Large intestine (tissue), 3 donors: ENCODE measurements around the gene NUDT7. TPM values are rescaled to one million over a fixed set of nuclear protein-coding genes. Genes with fewer than 3 reads are reported as not detected.
A peak's percentile ranks its signal among the peaks of the same experiment; 100 is the strongest.

ENCODE experiments used
- DNase-seq, 2 donors: peaks; one replicate each; pipeline versions ENCODE4 v3.0.0 to v3.0.0-alpha.2; 2013
- H3K27ac ChIP-seq: one replicate; pipeline ENCODE4 v1.5.1; 2013; ENCODE audit warnings: low read length
- H3K27me3 ChIP-seq: 2 replicates; pipeline ENCODE4 v1.6.1; 2013; ENCODE audit warnings: low read length; ENCODE audit not compliant: control insufficient read depth, insufficient read depth
- H3K36me3 ChIP-seq: 2 replicates; pipeline ENCODE4 v1.6.1; 2013; ENCODE audit warnings: low read length; ENCODE audit not compliant: control insufficient read depth, insufficient read depth
- H3K4me1 ChIP-seq: one replicate; pipeline ENCODE4 v1.6.1; 2013; ENCODE audit warnings: low read length; ENCODE audit not compliant: control insufficient read depth, insufficient read depth
- H3K4me3 ChIP-seq: one replicate; pipeline ENCODE4 v1.5.1; 2013; ENCODE audit warnings: low read length
- H3K9me3 ChIP-seq: one replicate; pipeline ENCODE4 v1.6.1; 2013; ENCODE audit warnings: mild to moderate bottlenecking, low read depth, low read length, moderate library complexity; ENCODE audit not compliant: control insufficient read depth
- WGBS: methylation state at CpG from one replicate; pipeline ENCODE4 v1.1.5; 2013; ENCODE audit warnings: low lambda C conversion rate; ENCODE audit not compliant: insufficient coverage; 5-methylcytosine and 5-hydroxymethylcytosine counted together
- polyA plus RNA-seq: library from polyadenylated mRNA; unstranded; fragments of 120-200 nt; gene quantifications from one replicate; pipeline ENCODE4 v1.2.1, GENCODE V29; 2013

NUDT7 gene
- polyA plus RNA-seq, 1 donor, result 14.2 TPM

DNA sequence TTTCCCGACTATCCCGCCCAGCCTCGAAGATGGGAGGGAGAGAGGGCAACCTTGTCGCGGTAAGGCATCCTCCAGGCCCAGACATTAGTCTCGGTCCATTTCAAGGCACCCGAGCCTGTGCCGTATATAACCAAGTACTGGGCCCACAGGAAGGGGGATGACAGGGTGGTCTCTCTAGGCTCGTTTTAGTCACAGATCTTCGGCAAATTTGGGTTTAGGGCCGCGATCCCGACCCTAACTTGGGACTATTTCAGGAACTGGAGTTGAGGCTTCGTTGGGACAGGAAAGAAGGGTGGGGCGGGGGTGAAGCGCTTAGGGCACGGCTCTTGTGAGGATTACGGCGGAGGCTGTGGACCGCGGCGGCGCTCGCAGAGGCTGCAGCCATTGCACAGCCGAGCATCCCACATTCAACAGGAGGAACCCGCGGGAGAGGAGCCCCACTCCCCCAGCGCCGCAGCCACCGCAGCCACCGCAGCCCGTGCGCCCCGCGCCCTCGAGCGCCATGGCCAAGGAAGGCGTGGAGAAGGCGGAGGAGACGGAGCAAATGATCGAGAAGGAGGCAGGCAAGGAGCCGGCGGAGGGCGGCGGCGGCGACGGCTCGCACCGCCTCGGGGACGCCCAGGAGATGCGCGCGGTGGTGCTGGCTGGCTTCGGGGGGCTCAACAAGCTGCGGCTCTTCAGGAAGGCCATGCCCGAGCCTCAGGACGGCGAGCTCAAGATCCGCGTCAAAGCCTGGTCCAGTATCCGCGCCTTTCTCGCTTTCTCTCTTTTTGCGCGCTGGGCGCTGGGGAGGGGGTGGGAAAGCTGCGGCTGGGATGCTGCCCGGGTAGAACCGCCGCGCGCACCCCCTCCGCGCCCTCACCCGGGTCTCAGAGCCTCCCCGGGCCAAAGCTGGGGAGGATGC lies 66.1 kb downstream of the NUDT7 start, which contains the start of gene VAT1L:
TSS of gene VAT1L (plus strand) at position 384 of the 904 bp plus-strand sequence. CDS start at position 503, 119 bp downstream.
- Histone ChIP-seq H3K4me3 (peak within 1 kb of the TSS; percentile 37), H3K9me3 (peaks cover 3% of the 10 kb centered on the region), H3K36me3 (no peaks in the 10 kb centered on the region), H3K27me3 (peaks cover 56% of the 10 kb centered on the region), H3K27ac (no peak within 1 kb of the TSS), H3K4me1 (no peaks in the 10 kb centered on the region)
- peak in 1 of 2 donors; percentile 47 for DNase-seq
- no CpG with 5 or more reads among the region's 78 CpGs for WGBS

DNA sequence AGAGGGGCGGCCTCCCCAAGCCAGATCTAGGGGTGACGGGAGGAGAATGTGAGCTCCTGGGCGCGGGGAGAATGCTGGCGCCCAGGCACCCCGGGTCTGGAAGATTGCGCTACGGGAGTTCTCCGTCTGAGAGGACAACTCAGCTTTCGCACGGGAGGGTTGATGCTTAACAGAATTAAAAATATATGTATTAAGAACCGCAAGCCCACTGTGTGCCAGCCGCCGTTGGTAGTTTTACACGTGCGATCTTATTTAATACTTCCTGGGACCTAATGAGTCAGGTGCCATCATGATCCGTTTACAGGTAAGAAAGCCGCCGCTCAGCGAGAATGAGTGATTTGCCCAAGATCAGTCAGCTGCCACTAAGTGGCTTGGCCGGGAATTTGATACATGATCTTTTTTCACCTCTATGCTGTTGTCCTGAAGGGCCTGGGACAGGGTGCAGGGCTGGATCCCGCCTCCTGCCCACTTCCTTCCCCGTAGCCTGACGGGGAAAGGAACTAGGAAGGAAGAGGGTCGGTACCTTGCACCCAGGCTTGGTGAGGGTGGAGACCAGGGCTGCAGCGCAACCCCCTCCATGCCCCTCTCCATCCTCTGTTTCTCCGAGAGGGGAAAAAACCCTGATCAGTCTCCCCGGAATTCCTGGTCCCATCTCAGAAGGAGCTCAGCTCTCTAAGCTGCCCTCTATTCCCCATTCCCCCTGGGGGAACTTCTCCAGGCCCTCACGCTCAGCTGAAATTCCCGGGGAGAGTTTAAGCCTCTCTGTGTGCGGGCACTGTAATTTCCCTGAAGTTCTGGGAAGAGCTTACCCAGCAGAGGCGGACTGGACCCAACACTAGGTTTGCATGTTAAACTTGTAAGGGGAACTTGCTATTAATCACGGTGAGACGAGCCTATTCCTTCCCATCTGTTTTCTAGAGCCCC lies 67.0 kb downstream of the NUDT7 start:
- H3K27me3 ChIP-seq, result peaks cover 56% of the 10 kb centered on the region

DNA sequence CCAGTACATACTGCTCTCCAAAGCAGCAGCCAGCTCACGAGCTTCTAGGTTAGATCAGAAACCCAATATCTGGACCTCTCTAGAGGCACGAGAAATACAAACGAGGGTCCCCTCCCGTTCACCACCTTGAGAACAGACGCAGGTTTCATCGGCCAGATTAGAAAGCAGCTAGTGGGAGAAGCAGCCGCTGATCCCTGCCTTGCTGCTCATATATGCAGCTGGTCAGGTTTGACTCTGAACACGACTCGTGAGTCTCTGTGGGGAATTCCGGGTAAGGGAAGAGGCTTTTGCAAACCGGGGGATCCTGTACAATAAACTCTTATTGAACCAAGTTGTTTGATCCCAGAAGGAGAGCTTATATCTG lies 67.7 kb downstream of the NUDT7 start:
- Histone ChIP-seq H3K27me3 (peaks cover 56% of the 10 kb centered on the region), H3K4me1 (no peaks in the 10 kb centered on the region), H3K4me3 (no peak overlapping the region), H3K9me3 (no peaks in the 10 kb centered on the region), H3K27ac (no peak overlapping the region), H3K36me3 (no peaks in the 10 kb centered on the region)
- no CpG with 5 or more reads among the region's 11 CpGs for WGBS
- no peak for DNase-seq

More for the DNA sequence above, 67.0 kb downstream of the NUDT7 start:
- 40% methylated on average over 1 of the region's 34 CpGs for WGBS
- DNase-seq, result no peak
- peaks cover 3% of the 10 kb centered on the region for H3K9me3 ChIP-seq
- H3K4me3 ChIP-seq, result peak overlapping the region; percentile 37
- no peak overlapping the region for H3K27ac ChIP-seq
- no peaks in the 10 kb centered on the region for H3K36me3 ChIP-seq
- no peaks in the 10 kb centered on the region for H3K4me1 ChIP-seq

DNA sequence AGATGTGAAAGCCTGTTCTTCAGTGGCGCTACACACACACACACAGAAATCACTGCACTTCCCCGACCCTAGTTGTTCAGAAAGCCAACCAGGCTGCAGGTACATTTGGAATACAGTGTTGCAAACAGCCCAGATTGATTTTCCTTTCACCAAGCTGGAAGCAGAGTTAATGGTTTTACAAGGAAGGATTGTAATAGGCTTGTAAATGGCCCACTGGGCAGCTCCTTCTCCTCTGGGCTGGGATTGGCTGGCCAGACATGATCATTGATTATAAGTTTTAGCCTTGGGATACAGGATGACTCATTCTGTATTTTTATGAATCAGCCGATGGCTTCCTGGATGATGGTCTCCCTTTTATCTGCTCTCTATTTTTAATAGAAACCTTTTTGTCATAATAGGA lies 68.6 kb downstream of the NUDT7 start:
- no peak for DNase-seq
- no peaks in the 10 kb centered on the region for H3K4me1 ChIP-seq
- H3K36me3 ChIP-seq, result no peaks in the 10 kb centered on the region
- no peak overlapping the region for H3K27ac ChIP-seq
- no peaks in the 10 kb centered on the region for H3K9me3 ChIP-seq
- H3K4me3 ChIP-seq, result no peak overlapping the region
- peaks cover 54% of the 10 kb centered on the region for H3K27me3 ChIP-seq
- no CpG with 5 or more reads among the region's 3 CpGs for WGBS

Other genes with a start within 250 kb of the NUDT7 start
- gene VAT1L, start 66.0 kb downstream of the NUDT7 start, polyA plus RNA-seq, result 14.8 TPM